H1 (cell line): ENCODE results near the gene RXRA. TPM values are rescaled to one million over a fixed set of nuclear protein-coding genes. Genes with fewer than 3 reads are reported as not detected.

Experiments
- CTCF ChIA-PET: fragments of 300-600 bp; sonication (Branson Sonifier 250); formaldehyde crosslinking; loops from one replicate; lab custom pipeline; 2021; ENCODE audit not compliant: partially characterized antibody; lab: Charles Lee
- POLR2A ChIA-PET: fragments of 300-600 bp; sonication (Branson Sonifier 250); formaldehyde crosslinking; loops from one replicate; lab custom pipeline; 2021; ENCODE audit warnings: inconsistent platforms; ENCODE audit not compliant: partially characterized antibody; lab: Charles Lee
- DNase-seq, 2 experiments: peaks; one replicate each; pipeline versions ENCODE4 v3.0.0 to v3.0.0-alpha.2; 2010 to 2022; ENCODE audit warnings: low spot score in 2 of 2, low read depth in 1 of 2, mixed read lengths in 1 of 2
- FAIRE-seq: peaks from 2 replicates; lab custom pipeline; 2011; peaks lifted over from hg19 to GRCh38; lab: Jason Lieb, UNC
- H2AFZ ChIP-seq: 2 replicates; pipeline ENCODE4 v1.8.1; 2012; ENCODE audit warnings: low read length, inconsistent platforms
- H2AK5ac ChIP-seq: 2 replicates; pipeline ENCODE4 v1.6.1; 2013; ENCODE audit warnings: low read depth, low read length
- H2BK120ac ChIP-seq: replicated peaks from 2 replicates; pipeline ENCODE3; 2013; ENCODE audit warnings: low read depth, low read length, inconsistent platforms
- H2BK12ac ChIP-seq: 2 replicates; pipeline ENCODE4 v1.6.1; 2013; ENCODE audit warnings: low read depth, low read length
- H2BK15ac ChIP-seq: 2 replicates; pipeline ENCODE4 v1.6.1; 2013; ENCODE audit warnings: low read length
- H2BK20ac ChIP-seq: 2 replicates; pipeline ENCODE4 v1.6.1; 2013; ENCODE audit warnings: low read length
- H2BK5ac ChIP-seq: 2 replicates; pipeline ENCODE4 v1.6.1; 2013; ENCODE audit warnings: low read depth, low read length
- H3K14ac ChIP-seq: 2 replicates; pipeline ENCODE4 v1.6.1; 2013; ENCODE audit warnings: inconsistent platforms; ENCODE audit not compliant: insufficient read length
- H3K18ac ChIP-seq: 2 replicates; pipeline ENCODE4 v1.6.1; 2013; ENCODE audit warnings: low read length; ENCODE audit errors: extremely low read depth
- H3K23ac ChIP-seq: 2 replicates; pipeline ENCODE4 v1.6.1; 2013; ENCODE audit warnings: inconsistent platforms; ENCODE audit not compliant: insufficient read length
- H3K23me2 ChIP-seq: 2 replicates; pipeline ENCODE4 v1.6.1; 2013; ENCODE audit warnings: low read depth, low read length
- H3K27ac ChIP-seq: 2 replicates; pipeline ENCODE4 v1.6.1; 2011; ENCODE audit warnings: low read depth, low read length, inconsistent platforms
- H3K27me3 ChIP-seq, 4 experiments: replicated peaks in 1 of 4; 1 replicate in 1 of 4; 2 replicates in 3 of 4; pipeline versions ENCODE4 v1.6.1 to v1.8.1; 2011 to 2013; ENCODE audit warnings: low read length in 3 of 4, mild to moderate bottlenecking in 3 of 4, inconsistent platforms in 2 of 4, mixed read lengths in 2 of 4, moderate library complexity in 1 of 4; ENCODE audit not compliant: control insufficient read depth in 3 of 4, insufficient read depth in 3 of 4; ENCODE audit errors: extremely low read depth in 1 of 4
- H3K36me3 ChIP-seq, 4 experiments: 2 replicates each; pipeline versions ENCODE4 v1.6.1 to v1.8.1; 2011 to 2013; ENCODE audit warnings: mild to moderate bottlenecking in 4 of 4, low read length in 3 of 4, moderate library complexity in 2 of 4, control low read depth in 1 of 4, inconsistent platforms in 1 of 4; ENCODE audit not compliant: insufficient read depth in 4 of 4, control insufficient read depth in 2 of 4
- H3K4ac ChIP-seq: replicated peaks from 2 replicates; pipeline ENCODE3; 2013; ENCODE audit warnings: low read length, low read depth, mixed read lengths, inconsistent platforms; ENCODE audit not compliant: insufficient read length
- H3K4me1 ChIP-seq, 4 experiments: replicated peaks in 1 of 4; 1 replicate in 1 of 4; 2 replicates in 3 of 4; pipeline versions ENCODE4 v1.6.1 to v1.8.1; 2011 to 2013; ENCODE audit warnings: low read length in 3 of 4, inconsistent platforms in 2 of 4, mixed read lengths in 1 of 4; ENCODE audit not compliant: insufficient read depth in 4 of 4, control insufficient read depth in 3 of 4
- H3K4me2 ChIP-seq, 2 experiments: 2 replicates each; pipeline versions ENCODE4 v1.6.1 to v1.8.1; 2011 to 2013; ENCODE audit warnings: low read depth in 2 of 2, low read length in 2 of 2, control low read depth in 1 of 2, inconsistent platforms in 1 of 2, mild to moderate bottlenecking in 1 of 2; ENCODE audit not compliant: insufficient read depth in 1 of 2
- H3K4me3 ChIP-seq, 4 experiments: fragments of 200-600, 300-600 bp in 1 of 4; sonication (generic), shearing (Covaris generic), sonication (Bioruptor Twin) in 1 of 4; 2 replicates each; pipeline versions ENCODE4 v1.5.1 to v1.8.1; 2011 to 2016; ENCODE audit warnings: low read length in 4 of 4, low read depth in 3 of 4, control low read depth in 2 of 4, inconsistent platforms in 2 of 4, mild to moderate bottlenecking in 2 of 4, mixed read lengths in 1 of 4, moderate library complexity in 1 of 4; ENCODE audit not compliant: insufficient read depth in 2 of 4; ENCODE audit errors: extremely low read depth in 1 of 4
- H3K56ac ChIP-seq: replicated peaks from 2 replicates; pipeline ENCODE3; 2013; ENCODE audit warnings: low read depth, mild to moderate bottlenecking, mixed read lengths, low read length, inconsistent platforms; ENCODE audit not compliant: insufficient read length
- H3K79me1 ChIP-seq: 2 replicates; pipeline ENCODE4 v1.6.1; 2013; ENCODE audit warnings: low read depth, low read length, control low read depth
- H3K79me2 ChIP-seq, 2 experiments: 2 replicates each; pipeline versions ENCODE4 v1.6.1 to v1.8.1; 2012 to 2013; ENCODE audit warnings: low read length in 2 of 2, mild to moderate bottlenecking in 2 of 2, inconsistent platforms in 1 of 2; ENCODE audit not compliant: insufficient read depth in 2 of 2, control insufficient read depth in 1 of 2
- H3K9ac ChIP-seq, 4 experiments: replicated peaks in 1 of 4; 1 replicate in 1 of 4; 2 replicates in 3 of 4; pipeline versions ENCODE4 v1.6.1 to v1.8.1; 2011 to 2013; ENCODE audit warnings: low read depth in 3 of 4, low read length in 3 of 4, control low read depth in 2 of 4, mild to moderate bottlenecking in 2 of 4, moderate library complexity in 2 of 4, inconsistent platforms in 1 of 4; ENCODE audit errors: extremely low read depth in 1 of 4
- H3K9me3 ChIP-seq, 2 experiments: 2 replicates each; pipeline versions ENCODE4 v1.6.1 to v1.8.1; 2012 to 2013; ENCODE audit warnings: mild to moderate bottlenecking in 2 of 2, moderate library complexity in 2 of 2, control low read depth in 1 of 2, inconsistent platforms in 1 of 2, low read depth in 1 of 2, low read length in 1 of 2, mixed read lengths in 1 of 2; ENCODE audit not compliant: insufficient read depth in 2 of 2
- H4K20me1 ChIP-seq, 2 experiments: replicated peaks in 1 of 2; 2 replicates each; pipeline versions ENCODE3 to v1.8.1; 2011 to 2013; ENCODE audit warnings: inconsistent platforms in 2 of 2, low read length in 2 of 2, mild to moderate bottlenecking in 1 of 2; ENCODE audit not compliant: insufficient read depth in 2 of 2, control insufficient read depth in 1 of 2
- H4K5ac ChIP-seq: 2 replicates; pipeline ENCODE4 v1.6.1; 2013; ENCODE audit warnings: low read length, low read depth, mixed read lengths, inconsistent platforms; ENCODE audit not compliant: insufficient read length
- H4K8ac ChIP-seq: 2 replicates; pipeline ENCODE4 v1.8.0; 2013; ENCODE audit warnings: mild to moderate bottlenecking, moderate library complexity, low read length, inconsistent platforms; ENCODE audit not compliant: insufficient read depth; ENCODE audit errors: extremely low read depth
- H4K91ac ChIP-seq: replicated peaks from 2 replicates; pipeline ENCODE3; 2013; ENCODE audit warnings: low read length, mixed read lengths, inconsistent platforms; ENCODE audit not compliant: insufficient read length
- CBX5 ChIP-seq: fragments of 300-800, 300-1000 bp; sonication (generic); IDR thresholded peaks from 2 replicates; pipeline ENCODE4 v1.7.1; 2016; ENCODE audit warnings: antibody characterized with exemption, low read length, low read depth
- CBX8 ChIP-seq: fragments of 300-800, 300-1000 bp; sonication (generic); IDR thresholded peaks from 2 replicates; pipeline ENCODE4 v1.7.1; 2016; ENCODE audit warnings: low read depth, low read length, borderline replicate concordance
- CHD1 ChIP-seq: IDR thresholded peaks from 2 replicates; pipeline ENCODE4 v1.6.1; 2012; ENCODE audit warnings: low read depth, low read length, improper control_type of control experiment
- EGR1 ChIP-seq: IDR thresholded peaks from 2 replicates; pipeline ENCODE4 v1.6.1; 2011; ENCODE audit warnings: low read depth, low read length, borderline replicate concordance
- EP300 ChIP-seq, 2 experiments: IDR thresholded peaks; 1 replicate in 1 of 2; 2 replicates in 1 of 2; pipeline ENCODE4 v1.6.1; 2011 to 2012; ENCODE audit warnings: low read depth in 2 of 2, low read length in 2 of 2, mild to moderate bottlenecking in 2 of 2, borderline replicate concordance in 1 of 2, inconsistent platforms in 1 of 2, moderate library complexity in 1 of 2
- GTF2F1 ChIP-seq: IDR thresholded peaks from 2 replicates; pipeline ENCODE4 v1.6.1; 2012; ENCODE audit warnings: low read depth, low read length, improper control_type of control experiment, borderline replicate concordance
- KDM1A ChIP-seq: fragments of 200-600, 300-600 bp; sonication (generic); IDR thresholded peaks from 2 replicates; pipeline ENCODE4 v1.7.1; 2016; ENCODE audit warnings: mild to moderate bottlenecking, low read length, borderline replicate concordance
- KDM5A ChIP-seq: fragments of 200-600 bp; IDR thresholded peaks from 2 replicates; pipeline ENCODE4 v1.7.1; 2012; ENCODE audit warnings: mild to moderate bottlenecking, low read length, inconsistent platforms, mixed read lengths
- NRF1 ChIP-seq: IDR thresholded peaks from 2 replicates; pipeline ENCODE4 v1.6.1; 2011; ENCODE audit warnings: mild to moderate bottlenecking, low read depth, low read length, improper control_type of control experiment
- POLR2AphosphoS5 ChIP-seq: IDR thresholded peaks from 2 replicates; pipeline ENCODE4 v1.6.1; 2011; ENCODE audit warnings: low read depth, low read length
- RFX5 ChIP-seq: IDR thresholded peaks from 2 replicates; pipeline ENCODE4 v1.6.1; 2011; ENCODE audit warnings: low read depth, low read length, improper control_type of control experiment, borderline replicate concordance
- SIN3A ChIP-seq, 2 experiments: IDR thresholded peaks in 1 of 2; conservative IDR thresholded peaks in 1 of 2; 2 replicates each; pipeline ENCODE4 v1.6.1; 2011 to 2012; ENCODE audit warnings: low read length in 2 of 2, improper control_type of control experiment in 1 of 2, low read depth in 1 of 2, mild to moderate bottlenecking in 1 of 2
- SIRT6 ChIP-seq: IDR thresholded peaks from one replicate; pipeline ENCODE4 v1.7.1; 2012; ENCODE audit warnings: low read length, inconsistent platforms
- SP2 ChIP-seq: IDR thresholded peaks from 2 replicates; pipeline ENCODE4 v1.6.1; 2012; ENCODE audit warnings: mild to moderate bottlenecking, low read length, inconsistent platforms
- TBP ChIP-seq: IDR thresholded peaks from 2 replicates; pipeline ENCODE4 v1.6.1; 2011; ENCODE audit warnings: low read depth, low read length, improper control_type of control experiment
- WGBS, 2 experiments: shearing (Covaris generic) in 1 of 2; methylation state at CpG; one replicate each; pipeline versions ENCODE4 v1.1.6 to v1.1.7; 2013 to 2015; ENCODE audit warnings: low lambda C conversion rate in 2 of 2, mixed read lengths in 2 of 2, inconsistent platforms in 1 of 2, low coverage in 1 of 2, missing lambda C conversion rate in 1 of 2; ENCODE audit not compliant: insufficient replicate concordance in 2 of 2, insufficient coverage in 1 of 2, insufficient read length in 1 of 2; ENCODE audit errors: extremely low coverage in 1 of 2, missing lambda C conversion rate in 1 of 2; 5-methylcytosine and 5-hydroxymethylcytosine counted together
- polyA plus RNA-seq, 7 experiments: library from polyadenylated mRNA; depleted of rRNA in 3 of 7; stranded (reverse) in 5 of 7; unstranded in 2 of 7; fragments of >200 nt in 5 of 7; fragments of 200-250 nt in 2 of 7; gene quantifications; 1 replicate in 5 of 7; 2 replicates in 1 of 7; 4 replicates in 1 of 7; pipeline versions ENCODE4 v1.2.1 to v1.2.3, GENCODE V29; 2011 to 2013; ENCODE audit warnings: missing spikeins in 2 of 7, mixed read lengths in 2 of 7
- total RNA-seq: library from RNA; stranded (reverse); fragmentation: NEBNext Ultra II Directional; extraction: Animal tissue kit (Norgen Biotek cat#: 25700); gene quantifications from 2 replicates; pipeline ENCODE4 v1.2.1, GENCODE V29; 2021

The RXRA gene
- total and polyA plus RNA-seq, 2 of the 8 experiments (the other 6 are each of a cell fraction or from before 2014, with no cell fraction given): 9.8 to 29.4 TPM

DNA sequence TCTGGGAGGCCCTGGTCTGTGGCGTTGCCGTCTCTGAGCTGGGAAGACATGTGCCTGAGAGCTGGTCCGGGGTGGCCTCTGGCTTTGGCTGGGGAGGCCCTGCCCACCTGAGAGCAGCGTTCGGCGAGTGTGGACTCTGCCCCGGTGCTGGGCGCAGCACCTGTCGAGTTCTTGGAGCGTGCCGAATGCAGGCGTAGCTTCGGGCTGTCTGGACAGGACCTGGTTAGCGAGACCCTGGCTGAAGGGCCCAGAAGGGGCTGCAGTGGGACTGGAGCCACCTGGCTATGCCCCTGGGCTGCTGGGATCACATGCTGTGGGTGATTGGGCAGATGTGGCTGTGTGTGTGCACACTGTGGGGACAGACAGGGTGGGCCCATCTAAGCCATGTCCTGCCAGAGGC lies 56.5 kb downstream of the RXRA start:
- H2BK5ac ChIP-seq: no peak overlapping the region
- H2AK5ac ChIP-seq: no peak overlapping the region
- 0 out of 2 replicates have a peak overlapping the region, but pooled peaks have one; percentile 25 for H3K27ac ChIP-seq
- H3K36me3 ChIP-seq: no peaks in the 10 kb centered on the region
- 0 out of 2 replicates have a peak overlapping the region, but pooled peaks have one; percentile 18 for H4K8ac ChIP-seq
- DNase-seq (no peak), FAIRE-seq (no peak)
- H3K4me3 ChIP-seq: no peak overlapping the region
- H2BK12ac ChIP-seq: no peak overlapping the region
- no peak overlapping the region for H3K23ac ChIP-seq
- no peak overlapping the region for H2AFZ ChIP-seq
- peaks cover 14 to 26% of the 10 kb centered on the region in 2 experiments for H4K20me1 ChIP-seq
- H3K79me2 ChIP-seq: peaks cover 0 to 30% of the 10 kb centered on the region in 2 experiments; a peak in 2 of 4 replicates
- no peak overlapping the region for H2BK120ac ChIP-seq
- no peaks in the 10 kb centered on the region for H3K27me3 ChIP-seq
- no peak overlapping the region for H2BK15ac ChIP-seq
- H3K18ac ChIP-seq: no peak overlapping the region
- 95% methylated on average over 11 of the region's 14 CpGs; no CpG with 5 or more reads in 1 of the 2 experiments for WGBS, 2 experiments
- no peak overlapping the region for H2BK20ac ChIP-seq
- ChIA-PET CTCF (interaction anchor here (0.8 to 3.0 kb wide), 6 partner anchors 15 to 212 kb away, joined by 3 to 9 read pairs (median 4); no protein-coding TSS in a partner anchor), POLR2A (no interaction called here)
- no peak overlapping the region for H3K14ac ChIP-seq
- no peaks in the 10 kb centered on the region; the same call in 1 of the 2 replicates for H3K23me2 ChIP-seq
- no peak overlapping the region for H4K5ac ChIP-seq
- no peak overlapping the region for H3K9ac ChIP-seq
- H3K4me1 ChIP-seq: peaks cover 0 to 10% (median 4%) of the 10 kb centered on the region in 4 experiments; a peak in 5 of 7 replicates
- H3K4ac ChIP-seq: no peak overlapping the region
- no peaks in the 10 kb centered on the region for H3K9me3 ChIP-seq
- H3K56ac ChIP-seq: no peak overlapping the region
- H4K91ac ChIP-seq: no peak overlapping the region
- H3K4me2 ChIP-seq: no peak overlapping the region
- H3K79me1 ChIP-seq: peaks cover 22% of the 10 kb centered on the region
- TF ChIP-seq KDM1A (no peak), CHD1 (no peak), EGR1 (no peak), NRF1 (no peak), CBX8 (no peak), GTF2F1 (no peak), POLR2AphosphoS5 (no peak), RFX5 (no peak), TBP (no peak), SP2 (no peak), SIRT6 (no peak), KDM5A (no peak), EP300 (IDR thresholded peaks at IDR 0.05; ENCODE audit: borderline replicate concordance in 1 of 2, low read depth in 2 of 2, low read length in 2 of 2) (no peak), CBX5 (no peak), SIN3A (conservative IDR thresholded peaks at IDR 0.05 in 1 of 2, IDR thresholded peaks at IDR 0.05 in 1 of 2; ENCODE audit: low read depth in 1 of 2, low read length in 2 of 2) (no peak)
